NCI-H2171 treated with DMSO at 0.1 percent for 48 hours (cell line): ENCODE measurements around the gene RNF8.
A peak's percentile ranks its signal among the peaks of the same experiment; 100 is the strongest.
"Not testable (repeated sequence)": the region's sequence is repeated elsewhere in the genome, so short reads cannot be mapped to it uniquely, and the experiment has no call there.

Source experiments
- DNase-seq: peaks from one replicate; lab custom pipeline; 2025; lab: John Stamatoyannopoulos, UW

The RNF8 gene, protein sequence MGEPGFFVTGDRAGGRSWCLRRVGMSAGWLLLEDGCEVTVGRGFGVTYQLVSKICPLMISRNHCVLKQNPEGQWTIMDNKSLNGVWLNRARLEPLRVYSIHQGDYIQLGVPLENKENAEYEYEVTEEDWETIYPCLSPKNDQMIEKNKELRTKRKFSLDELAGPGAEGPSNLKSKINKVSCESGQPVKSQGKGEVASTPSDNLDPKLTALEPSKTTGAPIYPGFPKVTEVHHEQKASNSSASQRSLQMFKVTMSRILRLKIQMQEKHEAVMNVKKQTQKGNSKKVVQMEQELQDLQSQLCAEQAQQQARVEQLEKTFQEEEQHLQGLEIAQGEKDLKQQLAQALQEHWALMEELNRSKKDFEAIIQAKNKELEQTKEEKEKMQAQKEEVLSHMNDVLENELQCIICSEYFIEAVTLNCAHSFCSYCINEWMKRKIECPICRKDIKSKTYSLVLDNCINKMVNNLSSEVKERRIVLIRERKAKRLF

DNA sequence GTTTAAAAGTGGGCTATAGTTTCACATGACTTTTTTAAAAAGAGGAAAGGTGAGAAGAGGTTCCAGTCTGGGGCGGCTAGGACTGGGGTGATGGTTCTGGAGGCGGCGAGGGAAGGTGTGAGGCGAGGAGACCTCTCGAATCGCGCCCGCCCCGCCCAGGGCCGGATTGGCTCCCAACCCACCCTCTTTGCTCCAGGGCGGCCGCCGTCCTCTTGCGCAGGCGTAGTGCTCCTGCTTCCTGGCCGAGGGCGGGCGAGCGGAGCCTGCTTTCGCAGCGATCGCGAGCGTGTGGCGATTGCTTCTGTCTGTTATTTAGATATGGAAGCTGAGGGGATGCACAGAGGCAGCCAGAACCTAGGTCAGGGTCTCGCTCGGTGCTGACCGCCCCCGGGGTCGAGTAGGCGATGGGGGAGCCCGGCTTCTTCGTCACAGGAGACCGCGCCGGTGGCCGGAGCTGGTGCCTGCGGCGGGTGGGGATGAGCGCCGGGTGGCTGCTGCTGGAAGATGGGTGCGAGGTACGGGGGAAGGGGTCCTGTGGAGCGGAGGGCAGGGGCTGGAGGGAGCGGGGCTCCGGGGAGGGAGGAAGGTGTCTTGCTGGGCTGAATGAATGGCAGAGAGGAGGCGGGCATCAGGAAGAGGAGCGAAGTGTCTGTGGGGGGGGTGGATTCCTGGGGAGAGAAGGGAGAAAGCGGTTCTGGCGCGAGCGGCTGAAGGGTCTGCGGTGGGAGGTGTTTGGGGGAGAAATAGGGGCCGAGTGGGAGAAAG lies at the start of gene RNF8:
TSS of gene RNF8 (plus strand) at position 223 of the 765 bp plus-strand sequence. CDS start at position 405, 182 bp downstream.
- peak; percentile 86 for DNase-seq

- no peak for DNase-seq
Observed at GRCh38 chr6:37304766-37305165, 49.0 kb upstream of the RNF8 start.

DNA sequence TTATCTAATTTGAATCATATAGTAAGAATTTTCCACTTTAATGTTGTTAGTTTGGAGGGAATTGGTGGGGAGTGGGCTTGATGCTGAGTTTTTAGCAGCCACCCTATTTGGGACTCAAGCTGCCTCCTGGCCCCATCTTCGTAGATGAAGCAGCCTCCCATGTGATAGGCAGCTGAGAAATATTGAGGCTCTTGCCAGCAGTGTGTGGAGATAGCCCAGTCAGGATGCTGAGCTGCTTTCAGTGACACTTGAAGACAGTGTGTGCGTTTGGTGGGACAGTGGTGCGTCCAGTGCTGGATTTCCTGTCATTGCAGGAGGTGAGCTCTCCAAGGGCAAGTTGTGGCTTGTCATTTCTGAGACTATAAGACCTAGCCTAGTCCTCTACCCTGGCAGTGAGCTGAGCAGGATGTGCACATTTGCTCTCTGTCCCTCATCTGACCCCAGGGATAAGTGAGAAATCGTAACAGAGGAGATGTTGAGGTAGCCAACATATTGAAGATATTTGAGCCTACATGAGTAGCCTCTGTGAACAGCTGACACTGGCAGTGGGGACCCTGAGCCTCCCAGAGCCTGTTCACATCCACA lies 47.9 kb upstream of the RNF8 start:
- DNase-seq = no peak

GRCh38 chr6:37306624-37307222 lies 47.1 kb upstream of the RNF8 start:
- DNase-seq = peak; percentile 33

DNA sequence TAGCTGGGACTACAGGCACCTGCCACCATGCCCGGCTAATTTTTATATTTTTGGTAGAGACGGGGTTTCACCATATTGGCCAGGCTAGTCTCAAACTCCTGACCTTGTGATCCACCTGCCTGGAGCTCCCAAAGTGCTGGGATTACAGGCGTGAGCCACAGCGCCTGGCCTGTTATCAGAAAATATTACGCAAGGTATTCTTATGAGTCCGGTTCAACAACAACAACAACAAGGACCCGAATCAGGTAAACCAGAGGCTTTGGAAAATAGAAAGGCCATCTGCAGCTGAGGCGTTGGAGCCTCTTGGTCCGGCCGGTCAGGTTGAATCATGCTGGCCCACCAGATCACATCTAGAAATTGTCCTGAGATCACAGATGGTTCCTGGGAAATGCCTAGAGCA lies 46.3 kb upstream of the RNF8 start:
- DNase-seq = not testable (repeated sequence)

DNA sequence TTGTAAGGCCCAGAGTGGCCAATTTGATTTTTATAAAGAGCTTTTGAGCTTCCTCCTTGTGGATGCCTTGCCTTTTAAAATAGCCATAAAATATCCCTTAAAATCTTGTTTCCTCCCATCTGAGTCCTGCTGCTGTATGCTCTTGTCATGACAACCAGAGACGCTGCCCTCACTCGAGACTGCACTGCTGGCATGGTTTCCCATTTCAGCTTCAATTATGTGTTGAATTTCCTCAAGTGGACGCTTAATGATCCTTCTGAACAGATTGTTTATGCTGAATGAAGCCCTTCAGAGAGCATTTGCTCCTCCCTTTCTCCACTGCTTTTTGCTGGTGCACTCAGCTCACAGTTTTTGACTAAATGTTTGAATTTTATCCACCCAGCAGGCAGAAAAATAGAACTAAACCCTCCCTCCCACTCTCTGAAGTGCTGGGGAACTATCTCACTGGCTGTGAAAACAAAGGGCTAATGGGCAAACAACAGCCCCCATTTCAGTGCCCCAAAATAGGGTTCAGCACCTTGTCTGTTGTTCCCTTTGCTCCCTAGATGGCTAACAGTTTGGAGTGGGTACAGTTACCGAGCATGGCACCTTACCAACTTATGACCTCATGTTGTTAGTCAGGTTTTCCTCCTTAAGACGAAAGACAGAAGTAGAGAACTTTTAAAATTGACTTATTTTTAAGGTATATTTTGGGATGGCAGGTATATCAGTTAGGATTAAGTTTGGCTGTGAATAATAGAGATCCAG lies 45.5 kb upstream of the RNF8 start:
- peak; percentile 95 for DNase-seq

DNA sequence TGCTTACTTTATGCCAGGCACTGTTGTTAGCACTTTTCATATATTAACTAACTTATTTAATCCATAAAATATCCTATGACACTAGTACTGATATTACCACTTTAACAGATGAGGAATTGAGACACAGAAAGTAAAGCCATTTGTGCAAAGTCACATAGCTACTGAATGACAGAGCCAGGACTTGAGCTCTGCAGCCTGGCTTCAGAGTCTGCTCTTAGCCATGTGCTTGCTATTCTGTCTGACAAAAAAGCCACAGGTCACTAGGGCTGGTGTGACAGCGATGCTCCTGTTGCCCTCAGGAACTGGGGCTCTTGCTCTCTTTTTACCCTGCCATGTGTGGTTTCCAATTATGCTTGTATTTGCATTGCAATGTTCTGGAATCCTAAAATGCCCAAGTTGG lies 44.7 kb upstream of the RNF8 start:
- no peak for DNase-seq

- DNase-seq = no peak
Observed at GRCh38 chr6:37309692-37310091, 44.1 kb upstream of the RNF8 start.

GRCh38 chr6:37310966-37311365 lies 42.8 kb upstream of the RNF8 start:
- no peak for DNase-seq

DNA sequence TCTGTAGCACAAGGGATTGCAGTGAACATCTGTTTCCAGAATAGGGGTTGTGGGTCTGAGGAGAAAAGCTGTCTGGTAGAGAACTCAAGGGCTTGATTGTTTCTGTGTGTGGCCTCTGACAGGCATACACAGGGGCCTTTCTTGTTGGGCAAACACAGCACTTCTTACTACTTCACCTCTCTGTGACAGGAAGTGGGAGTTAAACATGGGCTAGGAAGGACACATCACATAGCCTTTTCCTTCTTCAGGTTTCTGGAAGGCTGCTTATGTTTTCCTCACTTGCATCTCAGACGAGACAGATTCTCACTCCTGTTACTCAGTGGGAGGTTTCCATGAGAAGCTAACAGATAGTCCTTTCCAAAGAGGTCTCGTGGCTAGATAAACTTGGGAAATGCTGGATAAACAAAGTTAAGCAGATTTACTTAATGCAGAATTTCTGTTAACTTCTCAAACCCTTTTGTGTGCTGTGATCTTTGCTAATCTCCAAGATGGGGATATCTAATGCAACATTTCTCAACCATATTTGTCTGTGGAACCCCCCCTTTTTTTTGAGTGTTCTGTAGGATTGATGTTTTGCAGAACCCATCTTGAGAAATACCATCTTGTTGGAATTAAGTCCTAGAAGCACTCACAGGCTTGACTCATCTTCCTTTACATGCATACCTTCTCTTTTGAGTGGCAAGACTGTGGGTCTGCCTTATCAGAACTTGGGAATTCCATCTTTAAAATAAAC lies 41.9 kb upstream of the RNF8 start:
- peak; percentile 20 for DNase-seq

GRCh38 chr6:37313723-37314486 lies 39.9 kb upstream of the RNF8 start:
- DNase-seq = no peak

DNA sequence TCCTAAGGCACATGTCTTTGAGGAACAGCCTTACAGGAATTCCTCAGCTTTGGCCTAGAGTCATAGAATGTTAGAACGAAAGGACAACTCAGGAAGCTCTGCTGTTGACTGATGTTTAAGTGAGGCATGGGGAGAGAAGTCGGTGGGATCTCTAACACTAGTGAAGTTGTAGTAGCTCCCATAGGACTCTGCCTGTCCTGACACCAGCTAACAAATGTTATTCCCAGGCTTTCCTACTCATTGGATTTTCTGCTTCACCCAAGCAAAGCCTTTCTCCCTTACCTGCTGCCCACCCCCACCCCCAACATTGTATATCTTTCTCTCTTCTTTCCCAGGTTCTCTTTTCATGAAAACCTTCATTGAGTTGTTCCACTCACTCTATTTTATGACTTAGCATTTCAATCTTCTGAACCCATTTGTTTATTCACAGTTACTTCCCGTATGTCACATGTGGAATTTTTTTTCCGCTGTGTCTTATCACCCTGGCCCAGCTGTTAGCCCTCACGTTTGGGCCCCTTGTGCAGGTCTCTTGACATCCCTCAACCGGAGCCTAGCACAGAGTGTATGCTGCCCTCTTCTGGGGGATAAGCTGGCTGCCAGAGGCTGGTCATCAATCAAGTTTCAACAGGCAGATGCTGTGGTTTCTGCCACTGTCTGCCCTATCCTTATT lies 39.2 kb upstream of the RNF8 start:
- peak; percentile 66 for DNase-seq

DNA sequence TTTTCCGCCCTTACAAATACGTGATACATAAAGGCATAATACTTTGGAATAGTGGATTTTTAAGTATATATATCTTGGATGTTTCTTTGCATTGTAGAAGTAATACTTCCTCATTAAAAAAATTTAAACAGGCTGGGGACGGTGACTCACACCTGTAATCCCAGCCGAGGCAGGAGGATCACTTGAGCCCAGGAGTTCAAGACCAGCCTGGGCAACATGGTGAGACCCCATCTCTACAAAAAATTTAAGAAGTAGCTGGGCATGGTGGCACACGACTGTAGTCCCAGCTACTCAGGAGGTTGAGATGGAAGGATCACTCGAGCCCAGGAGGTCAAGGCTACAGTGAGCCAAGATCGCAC lies 38.6 kb upstream of the RNF8 start:
- DNase-seq = no peak

GRCh38 chr6:37316071-37316470 lies 37.7 kb upstream of the RNF8 start:
- DNase-seq = peak; percentile 90

DNA sequence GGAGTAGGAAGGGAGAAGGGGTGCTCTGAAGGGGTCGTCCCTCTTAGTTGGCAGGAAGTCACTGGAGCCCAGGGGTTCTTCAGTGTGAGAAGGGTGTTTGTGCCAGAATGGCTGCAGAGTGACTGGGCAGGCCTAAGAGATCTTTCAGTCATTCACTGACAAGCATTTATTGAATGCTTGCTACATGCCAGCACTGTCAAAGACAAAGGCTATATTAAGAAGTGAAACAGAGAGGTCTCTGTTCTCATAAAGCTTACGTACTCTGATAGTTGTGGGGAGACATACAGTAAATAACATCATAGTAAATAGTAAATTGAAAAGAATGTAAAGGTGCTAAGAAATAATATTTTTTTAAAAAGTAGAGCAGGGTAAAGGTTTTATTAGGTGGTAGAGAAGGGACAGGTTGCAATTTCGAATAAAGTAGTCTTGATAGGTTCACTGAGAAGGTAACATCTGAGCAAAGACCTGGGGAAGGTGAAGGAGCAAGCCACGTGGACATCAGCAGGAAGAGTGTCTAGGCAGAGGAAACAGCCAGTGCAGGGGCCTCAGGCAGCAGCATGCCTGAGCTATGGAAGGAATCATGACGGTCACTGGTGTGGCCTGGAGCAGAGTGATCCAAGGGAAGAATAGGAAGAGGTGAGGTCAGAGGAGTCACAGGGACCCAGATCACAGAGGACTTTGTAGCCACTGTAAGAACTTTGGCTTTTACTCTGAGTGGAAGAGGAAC lies 36.3 kb upstream of the RNF8 start:
- DNase-seq = no peak

GRCh38 chr6:37319156-37319555 lies 34.6 kb upstream of the RNF8 start:
- no peak for DNase-seq

- DNase-seq = no peak
Observed at GRCh38 chr6:37319856-37320480, 33.8 kb upstream of the RNF8 start.

GRCh38 chr6:37320646-37321045 lies 33.1 kb upstream of the RNF8 start:
- DNase-seq = peak; percentile 21
